ENCODE measurements around the gene TRPM3. TPM values are rescaled to one million over a fixed set of nuclear protein-coding genes. Genes with fewer than 3 reads are reported as not detected.

The TRPM3 gene
- total and polyA plus RNA-seq, 2 of the 13 experiments (the other 11 are each of a cell fraction or from before 2014, with no cell fraction given) = not detected

DNA sequence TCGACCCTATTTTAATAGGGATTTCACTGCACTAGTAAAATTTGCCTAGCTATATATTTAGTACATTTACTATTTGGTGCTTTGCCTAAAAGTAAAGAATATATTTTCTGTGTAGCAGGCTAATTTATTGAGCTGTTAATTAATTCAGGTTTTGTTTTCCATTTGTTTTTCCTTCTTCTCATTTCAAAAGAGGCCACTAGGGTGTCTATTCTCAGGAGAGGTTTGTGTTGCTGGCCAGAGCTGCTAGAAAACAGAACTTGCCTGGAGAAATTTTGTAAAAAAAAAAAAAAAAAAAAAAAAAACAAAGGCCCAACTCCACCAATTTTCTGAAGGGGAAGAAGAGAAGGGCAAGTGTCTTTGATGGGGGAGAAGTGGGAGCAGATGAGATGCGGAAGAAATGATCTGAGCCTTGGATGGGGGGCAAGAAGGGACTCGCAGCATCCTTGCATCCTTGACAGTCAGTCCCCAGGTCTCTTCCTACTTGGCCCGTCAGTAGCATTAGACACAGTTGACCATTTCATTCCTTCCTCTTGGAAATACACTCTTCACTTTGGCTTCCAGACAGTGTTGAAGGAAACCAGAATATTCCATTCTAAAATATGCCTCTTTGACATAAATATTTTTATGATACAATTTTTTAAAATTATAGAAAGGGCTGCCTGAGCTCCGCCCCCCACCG lies 318.5 kb downstream of the TRPM3 start:
- intact Hi-C loops (cut with micrococcal nuclease; ENCODE audit: unreplicated experiment) (no loop called here), in situ Hi-C loops (cut with HindIII; ENCODE audit: extremely low pct_ligation_motif_present, low pct_unique_long_range_greater_than_20kb) (no loop called here)
- no peak for DNase-seq (ENCODE audit: low spot score)
- H3K27me3 ChIP-seq (ENCODE audit: control insufficient read depth in 1 of 2, insufficient read depth in 2 of 2, low read length in 2 of 2) = no peaks in the 10 kb centered on the region
- H2AFZ ChIP-seq (ENCODE audit: low read length) = no peak overlapping the region
- TF ChIP-seq RORA (CRISPR knock-in tag; IDR thresholded peaks at IDR 0.05) = no peak
- TF ChIP-seq TEAD3 (CRISPR knock-in tag; optimal IDR thresholded peaks at IDR 0.05; ENCODE audit: borderline replicate concordance) = no peak
- no peak for TF ChIP-seq ZNF430 (CRISPR knock-in tag; IDR thresholded peaks at IDR 0.05)
- TF ChIP-seq, protein P1, sequence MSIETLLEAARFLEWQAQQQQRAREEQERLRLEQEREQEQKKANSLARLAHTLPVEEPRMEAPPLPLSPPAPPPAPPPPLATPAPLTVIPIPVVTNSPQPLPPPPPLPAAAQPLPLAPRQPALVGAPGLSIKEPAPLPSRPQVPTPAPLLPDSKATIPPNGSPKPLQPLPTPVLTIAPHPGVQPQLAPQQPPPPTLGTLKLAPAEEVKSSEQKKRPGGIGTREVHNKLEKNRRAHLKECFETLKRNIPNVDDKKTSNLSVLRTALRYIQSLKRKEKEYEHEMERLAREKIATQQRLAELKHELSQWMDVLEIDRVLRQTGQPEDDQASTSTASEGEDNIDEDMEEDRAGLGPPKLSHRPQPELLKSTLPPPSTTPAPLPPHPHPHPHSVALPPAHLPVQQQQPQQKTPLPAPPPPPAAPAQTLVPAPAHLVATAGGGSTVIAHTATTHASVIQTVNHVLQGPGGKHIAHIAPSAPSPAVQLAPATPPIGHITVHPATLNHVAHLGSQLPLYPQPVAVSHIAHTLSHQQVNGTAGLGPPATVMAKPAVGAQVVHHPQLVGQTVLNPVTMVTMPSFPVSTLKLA (IDR thresholded peaks at IDR 0.05) = no peak
- TF ChIP-seq, protein P2, sequence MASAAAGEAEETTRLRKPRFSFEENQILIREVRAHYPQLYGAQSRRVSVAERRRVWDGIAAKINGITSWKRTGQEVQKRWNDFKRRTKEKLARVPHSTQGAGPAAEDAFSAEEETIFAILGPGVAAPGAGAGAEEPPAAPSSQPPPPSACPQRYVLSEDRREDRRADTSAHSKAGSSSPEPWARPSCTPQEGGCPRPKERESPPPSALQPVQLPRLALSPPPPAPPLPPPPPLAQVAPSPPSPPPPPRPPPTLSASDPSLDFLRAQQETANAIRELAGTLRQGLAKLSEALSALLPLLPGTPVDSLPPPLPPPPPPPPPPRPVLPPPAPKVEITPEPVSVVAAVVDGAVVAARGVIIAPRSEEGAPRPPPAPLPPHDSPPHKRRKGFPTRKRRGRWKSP (CRISPR knock-in tag; IDR thresholded peaks at IDR 0.05) = no peak
- no peak for TF ChIP-seq KDM2A (CRISPR knock-in tag; IDR thresholded peaks at IDR 0.05; ENCODE audit: borderline replicate concordance, low read depth)
- TF ChIP-seq ZNF383 (CRISPR knock-in tag; IDR thresholded peaks at IDR 0.05; ENCODE audit: borderline replicate concordance) = no peak
- TF ChIP-seq, protein P3, sequence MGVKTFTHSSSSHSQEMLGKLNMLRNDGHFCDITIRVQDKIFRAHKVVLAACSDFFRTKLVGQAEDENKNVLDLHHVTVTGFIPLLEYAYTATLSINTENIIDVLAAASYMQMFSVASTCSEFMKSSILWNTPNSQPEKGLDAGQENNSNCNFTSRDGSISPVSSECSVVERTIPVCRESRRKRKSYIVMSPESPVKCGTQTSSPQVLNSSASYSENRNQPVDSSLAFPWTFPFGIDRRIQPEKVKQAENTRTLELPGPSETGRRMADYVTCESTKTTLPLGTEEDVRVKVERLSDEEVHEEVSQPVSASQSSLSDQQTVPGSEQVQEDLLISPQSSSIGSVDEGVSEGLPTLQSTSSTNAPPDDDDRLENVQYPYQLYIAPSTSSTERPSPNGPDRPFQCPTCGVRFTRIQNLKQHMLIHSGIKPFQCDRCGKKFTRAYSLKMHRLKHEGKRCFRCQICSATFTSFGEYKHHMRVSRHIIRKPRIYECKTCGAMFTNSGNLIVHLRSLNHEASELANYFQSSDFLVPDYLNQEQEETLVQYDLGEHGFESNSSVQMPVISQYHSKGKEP (CRISPR knock-in tag; IDR thresholded peaks at IDR 0.05) = no peak
- no peak for TF ChIP-seq MAFF (IDR thresholded peaks at IDR 0.05; ENCODE audit: low read depth, low read length)
- TF ChIP-seq, protein P4, sequence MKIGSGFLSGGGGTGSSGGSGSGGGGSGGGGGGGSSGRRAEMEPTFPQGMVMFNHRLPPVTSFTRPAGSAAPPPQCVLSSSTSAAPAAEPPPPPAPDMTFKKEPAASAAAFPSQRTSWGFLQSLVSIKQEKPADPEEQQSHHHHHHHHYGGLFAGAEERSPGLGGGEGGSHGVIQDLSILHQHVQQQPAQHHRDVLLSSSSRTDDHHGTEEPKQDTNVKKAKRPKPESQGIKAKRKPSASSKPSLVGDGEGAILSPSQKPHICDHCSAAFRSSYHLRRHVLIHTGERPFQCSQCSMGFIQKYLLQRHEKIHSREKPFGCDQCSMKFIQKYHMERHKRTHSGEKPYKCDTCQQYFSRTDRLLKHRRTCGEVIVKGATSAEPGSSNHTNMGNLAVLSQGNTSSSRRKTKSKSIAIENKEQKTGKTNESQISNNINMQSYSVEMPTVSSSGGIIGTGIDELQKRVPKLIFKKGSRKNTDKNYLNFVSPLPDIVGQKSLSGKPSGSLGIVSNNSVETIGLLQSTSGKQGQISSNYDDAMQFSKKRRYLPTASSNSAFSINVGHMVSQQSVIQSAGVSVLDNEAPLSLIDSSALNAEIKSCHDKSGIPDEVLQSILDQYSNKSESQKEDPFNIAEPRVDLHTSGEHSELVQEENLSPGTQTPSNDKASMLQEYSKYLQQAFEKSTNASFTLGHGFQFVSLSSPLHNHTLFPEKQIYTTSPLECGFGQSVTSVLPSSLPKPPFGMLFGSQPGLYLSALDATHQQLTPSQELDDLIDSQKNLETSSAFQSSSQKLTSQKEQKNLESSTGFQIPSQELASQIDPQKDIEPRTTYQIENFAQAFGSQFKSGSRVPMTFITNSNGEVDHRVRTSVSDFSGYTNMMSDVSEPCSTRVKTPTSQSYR (CRISPR knock-in tag; IDR thresholded peaks at IDR 0.05; ENCODE audit: borderline replicate concordance) = no peak
- no peak for TF ChIP-seq NFRKB (IDR thresholded peaks at IDR 0.05)
- TF ChIP-seq ZNF382 (CRISPR knock-in tag; IDR thresholded peaks at IDR 0.05; ENCODE audit: borderline replicate concordance) = no peak
- no peaks in the 10 kb centered on the region for H3K79me2 ChIP-seq (ENCODE audit: insufficient read depth, low read length)
- no peak overlapping the region for H3K4me2 ChIP-seq (ENCODE audit: low read depth, low read length)
- no peaks in the 10 kb centered on the region for H3K36me3 ChIP-seq (replicated peaks in 1 of 2; ENCODE audit: control insufficient read depth in 1 of 2, insufficient read depth in 2 of 2, low read length in 2 of 2)
- H4K20me1 ChIP-seq (ENCODE audit: insufficient read depth, low read length) = no peaks in the 10 kb centered on the region
- no peaks in the 10 kb centered on the region for H3K9me3 ChIP-seq (ENCODE audit: low read length)
- H3K27ac ChIP-seq (ENCODE audit: extremely low read length, insufficient read depth, low read length) = no peak overlapping the region
- ChIA-PET CTCF (ENCODE audit: low intra/inter-chr PET ratio, low total read pairs) (no interaction called here), POLR2A (no interaction called here)
- WGBS (ENCODE audit: low lambda C conversion rate) = 16% methylated on average over 6 of the region's 6 CpGs
- FAIRE-seq = no peak
- no peak for ATAC-seq
- no peak overlapping the region for H3K4me3 ChIP-seq (replicated peaks in 1 of 3; ENCODE audit: insufficient read depth in 1 of 3, low read depth in 2 of 3, low read length in 3 of 3)
- H3K4me1 ChIP-seq (ENCODE audit: insufficient read depth, low read length) = no peaks in the 10 kb centered on the region
- BruUV-seq (replicated peaks) = no TSS peak
- H3K9ac ChIP-seq (ENCODE audit: insufficient read depth, low read depth, low read length) = no peak overlapping the region

Data from HepG2 (cell line).